GM23338 (cell line): ENCODE measurements around the gene ZNF331. TPM values are rescaled to one million over a fixed set of nuclear protein-coding genes. Genes with fewer than 3 reads are reported as not detected.
A peak's percentile ranks its signal among the peaks of the same experiment; 100 is the strongest.

ENCODE experiments used
- ATAC-seq: fragments of 200-7000 bp; cut with Tn5 transposase; 3 replicates; pipeline ENCODE4 v1.9.1; 2020
- DNase-seq: peaks from one replicate; pipeline ENCODE4 v3.0.0-alpha.2; 2015; ENCODE audit warnings: low spot score
- H2AFZ ChIP-seq: fragments of 200-600 bp; sonication (generic); 2 replicates; pipeline ENCODE4 v1.8.0; 2016; ENCODE audit warnings: antibody characterized with exemption, mild to moderate bottlenecking, moderate library complexity
- H3F3A ChIP-seq: fragments of 200-600 bp; sonication (generic); replicated peaks from 2 replicates; pipeline ENCODE4 v1.8.0; 2017; ENCODE audit warnings: antibody characterized with exemption, mixed run types, low read depth
- H3K27ac ChIP-seq: fragments of 200-600 bp; sonication (generic); 2 replicates; pipeline ENCODE4 v1.6.1; 2016; ENCODE audit warnings: low read depth
- H3K27me3 ChIP-seq: fragments of 200-600 bp; sonication (generic); 2 replicates; pipeline ENCODE4 v1.8.0; 2016; ENCODE audit warnings: mild to moderate bottlenecking, mixed run types, moderate library complexity; ENCODE audit not compliant: insufficient read depth
- H3K36me3 ChIP-seq: fragments of 200-600 bp; sonication (generic); 2 replicates; pipeline ENCODE4 v1.8.0; 2016; ENCODE audit warnings: mild to moderate bottlenecking; ENCODE audit not compliant: insufficient read depth
- H3K4me1 ChIP-seq: fragments of 200-600 bp; sonication (generic); 2 replicates; pipeline ENCODE4 v1.8.0; 2016; ENCODE audit warnings: mild to moderate bottlenecking, moderate library complexity; ENCODE audit not compliant: insufficient read depth
- H3K4me2 ChIP-seq: fragments of 200-600 bp; sonication (generic); 2 replicates; pipeline ENCODE4 v1.7.1; 2017; ENCODE audit warnings: mixed run types
- H3K4me3 ChIP-seq: fragments of 200-600 bp; sonication (generic); 2 replicates; pipeline ENCODE4 v1.6.1; 2016; ENCODE audit warnings: mixed run types
- H3K79me2 ChIP-seq: fragments of 200-600 bp; sonication (generic); replicated peaks from 2 replicates; pipeline ENCODE4 v1.8.0; 2017; ENCODE audit warnings: mild to moderate bottlenecking; ENCODE audit not compliant: insufficient read depth
- H3K9me2 ChIP-seq: fragments of 200-600 bp; sonication (generic); 2 replicates; pipeline ENCODE4 v1.8.0; 2017; ENCODE audit not compliant: insufficient read depth
- H4K20me1 ChIP-seq: fragments of 200-600 bp; sonication (generic); replicated peaks from 2 replicates; pipeline ENCODE4 v1.8.0; 2017; ENCODE audit warnings: mild to moderate bottlenecking; ENCODE audit not compliant: insufficient read depth
- H3K27ac Mint-ChIP-seq: 2 replicates; pipeline ENCODE4 v1.8.0; 2020; ENCODE audit warnings: inconsistent platforms, mild to moderate bottlenecking, moderate library complexity, mixed read lengths
- H3K27me3 Mint-ChIP-seq: 3 replicates; pipeline ENCODE4 v1.8.0; 2022; ENCODE audit warnings: low read depth, mild to moderate bottlenecking, moderate library complexity, mixed read lengths, inconsistent platforms; ENCODE audit not compliant: insufficient read depth, poor library complexity
- H3K36me3 Mint-ChIP-seq: 3 replicates; pipeline ENCODE4 v1.8.0; 2021; ENCODE audit warnings: low read depth, mild to moderate bottlenecking, inconsistent platforms, moderate library complexity, mixed read lengths
- H3K4me1 Mint-ChIP-seq: 3 replicates; pipeline ENCODE4 v1.8.0; 2020; ENCODE audit warnings: mild to moderate bottlenecking, inconsistent platforms, mixed read lengths
- H3K4me3 Mint-ChIP-seq: 3 replicates; pipeline ENCODE4 v1.8.0; 2021; ENCODE audit warnings: moderate library complexity, mild to moderate bottlenecking, inconsistent platforms, mixed read lengths
- H3K9me3 Mint-ChIP-seq: 3 replicates; pipeline ENCODE4 v1.8.0; 2020; ENCODE audit warnings: moderate library complexity, mild to moderate bottlenecking, inconsistent platforms, mixed read lengths
- CREB1 ChIP-seq: fragments of 250-450 bp; sonication (Bioruptor Pico); IDR thresholded peaks from 2 replicates; pipeline ENCODE4 v1.5.0; 2020; ENCODE audit warnings: low read depth, mild to moderate bottlenecking, moderate library complexity
- EZH2 ChIP-seq: fragments of 200-600 bp; sonication (generic); IDR thresholded peaks from one replicate; pipeline ENCODE4 v1.8.0; 2017; ENCODE audit warnings: antibody characterized with exemption, mild to moderate bottlenecking, low read depth; ENCODE audit not compliant: unreplicated experiment
- EZH2phosphoT487 ChIP-seq: fragments of 200-600 bp; sonication (generic); IDR thresholded peaks from one replicate; pipeline ENCODE4 v1.8.1; 2018; ENCODE audit warnings: antibody characterized with exemption; ENCODE audit not compliant: unreplicated experiment
- JUNB ChIP-seq: IDR thresholded peaks from one replicate; pipeline ENCODE4 v1.6.1; 2016; ENCODE audit warnings: antibody characterized with exemption; ENCODE audit not compliant: unreplicated experiment
- NANOG ChIP-seq: IDR thresholded peaks from 2 replicates; pipeline ENCODE4 v1.6.1; 2016; ENCODE audit warnings: antibody characterized with exemption, borderline replicate concordance
- POLR2AphosphoS5 ChIP-seq: IDR thresholded peaks from 2 replicates; pipeline ENCODE4 v1.6.1; 2016; ENCODE audit warnings: antibody characterized with exemption, low read depth
- STAT1 ChIP-seq: IDR thresholded peaks from one replicate; pipeline ENCODE4 v1.6.1; 2016; ENCODE audit warnings: antibody characterized with exemption; ENCODE audit not compliant: unreplicated experiment
- ZNF114 ChIP-seq: fragments of 250-450 bp; sonication (Bioruptor Pico); IDR thresholded peaks from 2 replicates; pipeline ENCODE4 v1.5.0; 2020; ENCODE audit warnings: mild to moderate bottlenecking, moderate library complexity
- polyA plus RNA-seq: library from polyadenylated mRNA; unstranded; fragments of >200 nt; fragmentation: Nextera tagmentation; extraction: Ambion mirVana; gene quantifications from 2 replicates; pipeline ENCODE4 v1.2.1, GENCODE V29; 2016
- total RNA-seq: library from RNA; depleted of rRNA; stranded (reverse); fragments of >200 nt; shearing (Covaris generic); gene quantifications from 2 replicates; pipeline ENCODE4 v1.2.3, GENCODE V29; 2014
- TF ChIP-seq, protein P1 (sequence below): IDR thresholded peaks from 2 replicates; pipeline ENCODE4 v1.6.1; 2016; ENCODE audit warnings: antibody characterized with exemption
- TF ChIP-seq, protein P2 (sequence below): fragments of 250-450 bp; sonication (Bioruptor Pico); IDR thresholded peaks from 2 replicates; pipeline ENCODE4 v1.5.0; 2020; ENCODE audit warnings: mild to moderate bottlenecking, moderate library complexity

Gene ZNF331
- total and polyA plus RNA-seq, 2 experiments from 2014 or later: 36.2 to 46.5 TPM

DNA sequence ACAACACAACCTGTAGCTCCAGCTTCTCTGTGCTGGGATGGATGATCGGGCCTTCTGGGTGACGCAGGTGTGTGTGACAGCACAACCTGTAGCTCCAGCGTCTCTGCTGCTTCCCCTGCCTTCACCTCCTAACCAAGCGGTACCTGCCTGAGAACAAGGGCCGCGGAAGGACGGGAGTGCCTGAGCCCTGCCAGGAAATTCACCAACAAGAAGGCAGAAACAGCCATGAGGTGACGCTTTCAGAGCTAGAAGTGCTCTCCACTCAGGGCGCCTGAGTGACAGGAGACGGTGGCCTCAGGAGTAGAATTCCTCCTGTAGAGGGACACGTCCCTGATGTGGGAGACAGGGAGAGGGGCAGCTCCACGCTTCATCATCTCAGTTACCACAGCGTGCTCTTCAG is 17.4 kb downstream of the ZNF331 start (continued):
- TF ChIP-seq, protein P1, sequence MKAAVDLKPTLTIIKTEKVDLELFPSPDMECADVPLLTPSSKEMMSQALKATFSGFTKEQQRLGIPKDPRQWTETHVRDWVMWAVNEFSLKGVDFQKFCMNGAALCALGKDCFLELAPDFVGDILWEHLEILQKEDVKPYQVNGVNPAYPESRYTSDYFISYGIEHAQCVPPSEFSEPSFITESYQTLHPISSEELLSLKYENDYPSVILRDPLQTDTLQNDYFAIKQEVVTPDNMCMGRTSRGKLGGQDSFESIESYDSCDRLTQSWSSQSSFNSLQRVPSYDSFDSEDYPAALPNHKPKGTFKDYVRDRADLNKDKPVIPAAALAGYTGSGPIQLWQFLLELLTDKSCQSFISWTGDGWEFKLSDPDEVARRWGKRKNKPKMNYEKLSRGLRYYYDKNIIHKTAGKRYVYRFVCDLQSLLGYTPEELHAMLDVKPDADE: no peak
- no peak for TF ChIP-seq JUNB
- TF ChIP-seq, protein P2, sequence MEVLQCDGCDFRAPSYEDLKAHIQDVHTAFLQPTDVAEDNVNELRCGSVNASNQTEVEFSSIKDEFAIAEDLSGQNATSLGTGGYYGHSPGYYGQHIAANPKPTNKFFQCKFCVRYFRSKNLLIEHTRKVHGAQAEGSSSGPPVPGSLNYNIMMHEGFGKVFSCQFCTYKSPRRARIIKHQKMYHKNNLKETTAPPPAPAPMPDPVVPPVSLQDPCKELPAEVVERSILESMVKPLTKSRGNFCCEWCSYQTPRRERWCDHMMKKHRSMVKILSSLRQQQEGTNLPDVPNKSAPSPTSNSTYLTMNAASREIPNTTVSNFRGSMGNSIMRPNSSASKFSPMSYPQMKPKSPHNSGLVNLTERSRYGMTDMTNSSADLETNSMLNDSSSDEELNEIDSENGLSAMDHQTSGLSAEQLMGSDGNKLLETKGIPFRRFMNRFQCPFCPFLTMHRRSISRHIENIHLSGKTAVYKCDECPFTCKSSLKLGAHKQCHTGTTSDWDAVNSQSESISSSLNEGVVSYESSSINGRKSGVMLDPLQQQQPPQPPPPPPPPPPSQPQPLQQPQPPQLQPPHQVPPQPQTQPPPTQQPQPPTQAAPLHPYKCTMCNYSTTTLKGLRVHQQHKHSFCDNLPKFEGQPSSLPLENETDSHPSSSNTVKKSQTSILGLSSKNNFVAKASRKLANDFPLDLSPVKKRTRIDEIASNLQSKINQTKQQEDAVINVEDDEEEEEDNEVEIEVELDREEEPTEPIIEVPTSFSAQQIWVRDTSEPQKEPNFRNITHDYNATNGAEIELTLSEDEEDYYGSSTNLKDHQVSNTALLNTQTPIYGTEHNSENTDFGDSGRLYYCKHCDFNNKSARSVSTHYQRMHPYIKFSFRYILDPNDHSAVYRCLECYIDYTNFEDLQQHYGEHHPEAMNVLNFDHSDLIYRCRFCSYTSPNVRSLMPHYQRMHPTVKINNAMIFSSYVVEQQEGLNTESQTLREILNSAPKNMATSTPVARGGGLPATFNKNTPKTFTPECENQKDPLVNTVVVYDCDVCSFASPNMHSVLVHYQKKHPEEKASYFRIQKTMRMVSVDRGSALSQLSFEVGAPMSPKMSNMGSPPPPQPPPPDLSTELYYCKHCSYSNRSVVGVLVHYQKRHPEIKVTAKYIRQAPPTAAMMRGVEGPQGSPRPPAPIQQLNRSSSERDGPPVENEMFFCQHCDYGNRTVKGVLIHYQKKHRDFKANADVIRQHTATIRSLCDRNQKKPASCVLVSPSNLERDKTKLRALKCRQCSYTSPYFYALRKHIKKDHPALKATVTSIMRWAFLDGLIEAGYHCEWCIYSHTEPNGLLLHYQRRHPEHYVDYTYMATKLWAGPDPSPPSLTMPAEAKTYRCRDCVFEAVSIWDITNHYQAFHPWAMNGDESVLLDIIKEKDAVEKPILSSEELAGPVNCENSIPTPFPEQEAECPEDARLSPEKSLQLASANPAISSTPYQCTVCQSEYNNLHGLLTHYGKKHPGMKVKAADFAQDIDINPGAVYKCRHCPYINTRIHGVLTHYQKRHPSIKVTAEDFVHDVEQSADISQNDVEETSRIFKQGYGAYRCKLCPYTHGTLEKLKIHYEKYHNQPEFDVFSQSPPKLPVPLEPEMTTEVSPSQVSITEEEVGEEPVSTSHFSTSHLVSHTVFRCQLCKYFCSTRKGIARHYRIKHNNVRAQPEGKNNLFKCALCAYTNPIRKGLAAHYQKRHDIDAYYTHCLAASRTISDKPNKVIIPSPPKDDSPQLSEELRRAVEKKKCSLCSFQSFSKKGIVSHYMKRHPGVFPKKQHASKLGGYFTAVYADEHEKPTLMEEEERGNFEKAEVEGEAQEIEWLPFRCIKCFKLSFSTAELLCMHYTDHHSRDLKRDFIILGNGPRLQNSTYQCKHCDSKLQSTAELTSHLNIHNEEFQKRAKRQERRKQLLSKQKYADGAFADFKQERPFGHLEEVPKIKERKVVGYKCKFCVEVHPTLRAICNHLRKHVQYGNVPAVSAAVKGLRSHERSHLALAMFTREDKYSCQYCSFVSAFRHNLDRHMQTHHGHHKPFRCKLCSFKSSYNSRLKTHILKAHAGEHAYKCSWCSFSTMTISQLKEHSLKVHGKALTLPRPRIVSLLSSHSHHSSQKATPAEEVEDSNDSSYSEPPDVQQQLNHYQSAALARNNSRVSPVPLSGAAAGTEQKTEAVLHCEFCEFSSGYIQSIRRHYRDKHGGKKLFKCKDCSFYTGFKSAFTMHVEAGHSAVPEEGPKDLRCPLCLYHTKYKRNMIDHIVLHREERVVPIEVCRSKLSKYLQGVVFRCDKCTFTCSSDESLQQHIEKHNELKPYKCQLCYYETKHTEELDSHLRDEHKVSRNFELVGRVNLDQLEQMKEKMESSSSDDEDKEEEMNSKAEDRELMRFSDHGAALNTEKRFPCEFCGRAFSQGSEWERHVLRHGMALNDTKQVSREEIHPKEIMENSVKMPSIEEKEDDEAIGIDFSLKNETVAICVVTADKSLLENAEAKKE (CRISPR knock-in tag): no peak
- no peak for TF ChIP-seq ZNF114 (CRISPR knock-in tag)
- no peak for TF ChIP-seq EZH2phosphoT487
- TF ChIP-seq CREB1 (CRISPR knock-in tag): no peak

DNA sequence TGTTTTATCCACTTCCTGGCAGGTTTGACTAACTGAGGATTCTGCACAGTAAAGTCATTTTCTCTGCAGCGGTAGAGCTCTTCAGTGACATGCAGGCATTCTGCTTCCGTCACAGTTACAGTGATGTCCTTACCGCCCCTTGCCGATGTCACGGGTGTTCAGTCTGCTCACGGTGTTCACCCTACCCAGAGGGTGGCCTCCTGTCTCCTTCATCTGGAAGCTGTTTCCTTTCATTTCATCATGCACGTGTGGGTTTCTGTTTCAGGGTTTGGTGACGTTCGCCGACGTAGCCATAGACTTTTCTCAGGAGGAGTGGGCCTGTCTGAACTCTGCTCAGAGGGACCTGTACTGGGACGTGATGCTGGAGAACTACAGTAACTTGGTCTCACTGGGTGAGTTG is 33.4 kb downstream of the ZNF331 start:
- no peak overlapping the region for H3K4me3 ChIP-seq
- H3K27ac ChIP-seq: peak overlapping the region; percentile 55; the same call in 1 of the 2 replicates
- Mint-ChIP-seq H3K27ac (no peak overlapping the region), H3K4me1 (no peaks in the 10 kb centered on the region), H3K27me3 (peaks cover 7% of the 10 kb centered on the region), H3K36me3 (peaks cover 76% of the 10 kb centered on the region), H3K9me3 (peaks cover 16% of the 10 kb centered on the region), H3K4me3 (no peak overlapping the region)
- H3K79me2 ChIP-seq: no peaks in the 10 kb centered on the region
- H3K4me1 ChIP-seq: no peaks in the 10 kb centered on the region
- no peak overlapping the region for H2AFZ ChIP-seq
- ATAC-seq: no peak
- no peaks in the 10 kb centered on the region for H3K27me3 ChIP-seq
- H3K4me2 ChIP-seq: no peak overlapping the region
- H3F3A ChIP-seq: no peaks in the 10 kb centered on the region
- DNase-seq: no peak
- no peaks in the 10 kb centered on the region; the same call in 1 of the 2 replicates for H4K20me1 ChIP-seq
- no peaks in the 10 kb centered on the region; the same call in 1 of the 2 replicates for H3K9me2 ChIP-seq
- H3K36me3 ChIP-seq: peaks cover 52% of the 10 kb centered on the region
- TF ChIP-seq, protein P2 (CRISPR knock-in tag): no peak
- no peak for TF ChIP-seq EZH2
- TF ChIP-seq NANOG: no peak
- TF ChIP-seq JUNB: no peak
- no peak for TF ChIP-seq POLR2AphosphoS5
- no peak for TF ChIP-seq STAT1
